Forelimb muscle (tissue), 1 donor: ENCODE results near the gene CPSF2. TPM values are rescaled to one million over a fixed set of nuclear protein-coding genes. Genes with fewer than 3 reads are reported as not detected.

Source experiments
- polyA plus RNA-seq: library from polyadenylated mRNA; unstranded; fragments of 120-200 nt; gene quantifications from one replicate; pipeline ENCODE4 v1.2.1, GENCODE V29; 2013; ENCODE audit not compliant: insufficient read length

The CPSF2 gene
- polyA plus RNA-seq, 1 donor = 34.1 TPM

Other genes starting within 250 kb of the CPSF2 start
- 74.7 TPM for gene FBLN5, start 174.3 kb upstream of the CPSF2 start, polyA plus RNA-seq
- 16.6 TPM for gene TRIP11, start 81.9 kb upstream of the CPSF2 start, polyA plus RNA-seq
- 16.6 TPM for gene ATXN3, start 15.4 kb upstream of the CPSF2 start, polyA plus RNA-seq
- gene NDUFB1, start 263 bp upstream of the CPSF2 start, polyA plus RNA-seq = 93.2 TPM
- gene SLC24A4, start 201.2 kb downstream of the CPSF2 start, polyA plus RNA-seq = 2.1 TPM